HepG2 (cell line): ENCODE data around the gene CYP46A1.

Experiments
- ATF1 ChIP-seq: IDR thresholded peaks from 2 replicates; pipeline ENCODE4 v1.6.1; 2016; ENCODE audit warnings: mild to moderate bottlenecking, control low read depth
- ELF3 ChIP-seq: IDR thresholded peaks from 2 replicates; pipeline ENCODE4 v1.6.1; 2016; ENCODE audit warnings: missing genetic modification reagents, missing compliant biosample characterization
- EZH2 ChIP-seq: conservative IDR thresholded peaks from 2 replicates; pipeline ENCODE4 v1.6.1; 2012; ENCODE audit warnings: mild to moderate bottlenecking, low read depth, low read length, moderate library complexity
- MBD4 ChIP-seq: IDR thresholded peaks from 2 replicates; pipeline ENCODE4 v1.6.1; 2012; ENCODE audit warnings: low read length, inconsistent platforms, borderline replicate concordance
- POLR2A ChIP-seq, 2 experiments: IDR thresholded peaks; 2 replicates each; pipeline ENCODE4 v1.6.1; 2011; ENCODE audit warnings: low read depth in 2 of 2, low read length in 2 of 2, mild to moderate bottlenecking in 1 of 2, moderate library complexity in 1 of 2; ENCODE audit not compliant: insufficient read depth in 1 of 2
- POLR2AphosphoS5 ChIP-seq: IDR thresholded peaks from 2 replicates; pipeline ENCODE4 v1.6.1; 2012; ENCODE audit warnings: low read depth, low read length
- SP140L ChIP-seq: sonication (generic); formaldehyde crosslinking; IDR thresholded peaks from 2 replicates; pipeline ENCODE4 v1.4.0; 2020; ENCODE audit warnings: missing genetic modification reagents, borderline replicate concordance
- SUZ12 ChIP-seq: fragments of 150-350 bp; IDR thresholded peaks from 2 replicates; pipeline ENCODE4 v1.6.1; 2014; ENCODE audit warnings: low read depth, low read length
- TF ChIP-seq, protein P1 (sequence below): sonication (generic); formaldehyde crosslinking; IDR thresholded peaks from 2 replicates; pipeline ENCODE4 v1.5.0; 2020; ENCODE audit warnings: mild to moderate bottlenecking, missing genetic modification reagents, moderate library complexity
- TF ChIP-seq, protein P2 (sequence below), 2 experiments: IDR thresholded peaks; 2 replicates each; pipeline ENCODE4 v1.6.1; 2011 to 2012; ENCODE audit warnings: low read length in 2 of 2, borderline replicate concordance in 1 of 2, low read depth in 1 of 2, mild to moderate bottlenecking in 1 of 2, moderate library complexity in 1 of 2

DNA sequence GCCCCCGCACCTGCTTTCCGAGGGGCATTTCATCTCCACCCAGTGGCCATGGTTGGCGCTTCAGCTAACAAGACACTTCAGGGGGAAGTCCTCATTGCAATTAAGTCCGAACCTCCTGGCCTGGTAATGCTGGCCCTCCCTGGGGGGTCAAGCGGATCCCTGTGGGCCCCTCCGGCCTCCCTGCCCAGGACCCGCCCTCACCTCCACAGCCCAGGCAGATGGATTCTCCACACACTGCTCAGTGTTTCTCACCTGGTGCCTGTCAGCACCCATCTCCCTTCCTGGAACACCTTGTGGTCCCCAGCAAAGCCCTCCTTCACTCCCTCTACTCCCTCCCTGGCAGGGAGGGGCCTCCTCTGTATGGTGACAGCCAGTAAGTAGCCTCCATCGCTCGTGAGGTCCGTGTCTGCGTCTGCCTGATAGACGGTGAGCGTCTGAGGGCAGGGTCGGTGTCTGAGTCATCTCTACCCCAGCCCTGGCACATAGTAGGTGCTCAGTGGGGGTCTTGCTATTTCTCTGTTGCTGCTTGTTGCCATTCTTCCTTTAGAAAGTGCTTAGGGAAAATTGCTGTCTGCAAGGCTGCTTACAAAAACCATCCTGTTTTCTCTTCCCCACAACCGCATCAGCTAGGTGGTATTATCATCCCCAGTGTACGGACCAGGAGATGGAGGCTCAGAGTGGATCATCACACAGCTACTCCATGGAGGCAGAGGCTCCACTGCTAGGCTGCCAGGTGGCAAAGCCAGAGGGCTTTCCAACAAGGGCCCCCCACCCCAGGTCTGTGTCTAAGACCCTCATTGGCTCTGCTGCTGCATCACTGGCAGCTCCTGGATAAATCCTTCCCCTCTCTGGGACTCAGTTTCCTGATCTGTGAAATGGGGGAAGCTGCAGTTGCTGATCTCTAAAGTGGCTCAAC, 69.4 kb downstream of the CYP46A1 start:
- TF ChIP-seq EZH2: no peak
- TF ChIP-seq SP140L: no peak
- TF ChIP-seq SUZ12: no peak
- TF ChIP-seq, protein P1, sequence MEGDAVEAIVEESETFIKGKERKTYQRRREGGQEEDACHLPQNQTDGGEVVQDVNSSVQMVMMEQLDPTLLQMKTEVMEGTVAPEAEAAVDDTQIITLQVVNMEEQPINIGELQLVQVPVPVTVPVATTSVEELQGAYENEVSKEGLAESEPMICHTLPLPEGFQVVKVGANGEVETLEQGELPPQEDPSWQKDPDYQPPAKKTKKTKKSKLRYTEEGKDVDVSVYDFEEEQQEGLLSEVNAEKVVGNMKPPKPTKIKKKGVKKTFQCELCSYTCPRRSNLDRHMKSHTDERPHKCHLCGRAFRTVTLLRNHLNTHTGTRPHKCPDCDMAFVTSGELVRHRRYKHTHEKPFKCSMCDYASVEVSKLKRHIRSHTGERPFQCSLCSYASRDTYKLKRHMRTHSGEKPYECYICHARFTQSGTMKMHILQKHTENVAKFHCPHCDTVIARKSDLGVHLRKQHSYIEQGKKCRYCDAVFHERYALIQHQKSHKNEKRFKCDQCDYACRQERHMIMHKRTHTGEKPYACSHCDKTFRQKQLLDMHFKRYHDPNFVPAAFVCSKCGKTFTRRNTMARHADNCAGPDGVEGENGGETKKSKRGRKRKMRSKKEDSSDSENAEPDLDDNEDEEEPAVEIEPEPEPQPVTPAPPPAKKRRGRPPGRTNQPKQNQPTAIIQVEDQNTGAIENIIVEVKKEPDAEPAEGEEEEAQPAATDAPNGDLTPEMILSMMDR (CRISPR knock-in tag): no peak
- TF ChIP-seq POLR2AphosphoS5: no peak
- TF ChIP-seq, protein P2, sequence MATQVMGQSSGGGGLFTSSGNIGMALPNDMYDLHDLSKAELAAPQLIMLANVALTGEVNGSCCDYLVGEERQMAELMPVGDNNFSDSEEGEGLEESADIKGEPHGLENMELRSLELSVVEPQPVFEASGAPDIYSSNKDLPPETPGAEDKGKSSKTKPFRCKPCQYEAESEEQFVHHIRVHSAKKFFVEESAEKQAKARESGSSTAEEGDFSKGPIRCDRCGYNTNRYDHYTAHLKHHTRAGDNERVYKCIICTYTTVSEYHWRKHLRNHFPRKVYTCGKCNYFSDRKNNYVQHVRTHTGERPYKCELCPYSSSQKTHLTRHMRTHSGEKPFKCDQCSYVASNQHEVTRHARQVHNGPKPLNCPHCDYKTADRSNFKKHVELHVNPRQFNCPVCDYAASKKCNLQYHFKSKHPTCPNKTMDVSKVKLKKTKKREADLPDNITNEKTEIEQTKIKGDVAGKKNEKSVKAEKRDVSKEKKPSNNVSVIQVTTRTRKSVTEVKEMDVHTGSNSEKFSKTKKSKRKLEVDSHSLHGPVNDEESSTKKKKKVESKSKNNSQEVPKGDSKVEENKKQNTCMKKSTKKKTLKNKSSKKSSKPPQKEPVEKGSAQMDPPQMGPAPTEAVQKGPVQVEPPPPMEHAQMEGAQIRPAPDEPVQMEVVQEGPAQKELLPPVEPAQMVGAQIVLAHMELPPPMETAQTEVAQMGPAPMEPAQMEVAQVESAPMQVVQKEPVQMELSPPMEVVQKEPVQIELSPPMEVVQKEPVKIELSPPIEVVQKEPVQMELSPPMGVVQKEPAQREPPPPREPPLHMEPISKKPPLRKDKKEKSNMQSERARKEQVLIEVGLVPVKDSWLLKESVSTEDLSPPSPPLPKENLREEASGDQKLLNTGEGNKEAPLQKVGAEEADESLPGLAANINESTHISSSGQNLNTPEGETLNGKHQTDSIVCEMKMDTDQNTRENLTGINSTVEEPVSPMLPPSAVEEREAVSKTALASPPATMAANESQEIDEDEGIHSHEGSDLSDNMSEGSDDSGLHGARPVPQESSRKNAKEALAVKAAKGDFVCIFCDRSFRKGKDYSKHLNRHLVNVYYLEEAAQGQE (IDR thresholded peaks at IDR 0.05; ENCODE audit: borderline replicate concordance in 1 of 2, low read depth in 1 of 2, low read length in 2 of 2): no peak
- TF ChIP-seq MBD4: no peak
- TF ChIP-seq POLR2A (IDR thresholded peaks at IDR 0.05; ENCODE audit: insufficient read depth in 1 of 2, low read depth in 2 of 2, low read length in 2 of 2): no peak
- no peak for TF ChIP-seq ATF1 (CRISPR knock-in tag)
- no peak for TF ChIP-seq ELF3 (CRISPR knock-in tag)
